Endothelial cell of umbilical vein (primary cell): ENCODE data around the gene CLIC5. TPM values are rescaled to one million over a fixed set of nuclear protein-coding genes. Genes with fewer than 3 reads are reported as not detected.

Experiments
- BruUV-seq: library from RNA; stranded (reverse); fragments of 400-500 nt; replicated peaks from 2 replicates; lab custom pipeline; 2021; lab: Mats Ljungman, UMichigan
- CTCF ChIA-PET: fragments of 300-600, 350-600 bp; sonication (Branson Sonifier 250); formaldehyde crosslinking; loops from one replicate; lab custom pipeline; 2021; ENCODE audit warnings: antibody characterized with exemption, inconsistent platforms; lab: Charles Lee
- POLR2A ChIA-PET: fragments of 300-600, 350-600 bp; sonication (Branson Sonifier 250); formaldehyde crosslinking; loops from one replicate; lab custom pipeline; 2021; ENCODE audit warnings: antibody characterized with exemption, inconsistent platforms; lab: Charles Lee
- DNase-seq: peaks from one replicate; pipeline ENCODE4 v3.0.0-alpha.2; 2011; ENCODE audit warnings: low read depth, low spot score
- FAIRE-seq: peaks from 2 replicates; lab custom pipeline; 2011; peaks lifted over from hg19 to GRCh38; lab: Jason Lieb, UNC
- H2AFZ ChIP-seq: 2 replicates; pipeline ENCODE4 v1.6.0; 2012; ENCODE audit warnings: low read depth, low read length, control low read depth, inconsistent platforms
- H3K27ac ChIP-seq: 2 replicates; pipeline ENCODE4 v1.5.1; 2011; ENCODE audit warnings: low read depth, mild to moderate bottlenecking, control low read depth, low read length, moderate library complexity; ENCODE audit not compliant: insufficient read depth
- H3K27me3 ChIP-seq, 2 experiments: 2 replicates each; pipeline versions ENCODE4 v1.6.0 to v1.6.1; 2011; ENCODE audit warnings: low read length in 2 of 2, mixed read lengths in 1 of 2; ENCODE audit not compliant: control insufficient read depth in 2 of 2, insufficient read depth in 2 of 2
- H3K36me3 ChIP-seq, 2 experiments: 2 replicates in 1 of 2; 3 replicates in 1 of 2; pipeline ENCODE4 v1.5.1; 2011; ENCODE audit warnings: low read length in 2 of 2, mild to moderate bottlenecking in 1 of 2, moderate library complexity in 1 of 2; ENCODE audit not compliant: control insufficient read depth in 2 of 2, insufficient read depth in 2 of 2; ENCODE audit errors: extremely low read depth in 1 of 2
- H3K4me1 ChIP-seq: 3 replicates; pipeline ENCODE4 v1.5.1; 2011; ENCODE audit warnings: mild to moderate bottlenecking, low read length; ENCODE audit not compliant: control insufficient read depth, insufficient read depth; ENCODE audit errors: extremely low read depth
- H3K4me2 ChIP-seq: 2 replicates; pipeline ENCODE4 v1.6.1; 2011; ENCODE audit warnings: low read length, control low read depth, mixed read lengths; ENCODE audit not compliant: insufficient read depth
- H3K4me3 ChIP-seq, 3 experiments: fragments of 200-600 bp in 1 of 3; sonication (generic), shearing (Covaris generic) in 1 of 3; replicated peaks in 1 of 3; 2 replicates each; pipeline ENCODE4 v1.5.1; 2011 to 2016; ENCODE audit warnings: control low read depth in 3 of 3, low read length in 3 of 3, mild to moderate bottlenecking in 2 of 3, inconsistent platforms in 1 of 3, low read depth in 1 of 3, moderate library complexity in 1 of 3; ENCODE audit not compliant: insufficient read depth in 1 of 3
- H3K79me2 ChIP-seq: 2 replicates; pipeline ENCODE4 v1.6.0; 2012; ENCODE audit warnings: low read length, inconsistent platforms; ENCODE audit not compliant: control insufficient read depth, insufficient read depth
- H3K9ac ChIP-seq: replicated peaks from 2 replicates; pipeline ENCODE3; 2011; ENCODE audit warnings: low read length, control low read depth; ENCODE audit not compliant: insufficient read depth; ENCODE audit errors: extremely low read depth
- H3K9me1 ChIP-seq: replicated peaks from 3 replicates; pipeline ENCODE4 v1.6.0; 2011; ENCODE audit warnings: mild to moderate bottlenecking, low read length; ENCODE audit not compliant: control insufficient read depth, insufficient read depth; ENCODE audit errors: extremely low read depth
- H3K9me3 ChIP-seq: replicated peaks from 2 replicates; pipeline ENCODE4 v1.5.1; 2012; ENCODE audit warnings: low read length, inconsistent platforms; ENCODE audit not compliant: control insufficient read depth, insufficient read depth
- H4K20me1 ChIP-seq: replicated peaks from 2 replicates; pipeline ENCODE3; 2011; ENCODE audit warnings: mild to moderate bottlenecking, low read length; ENCODE audit not compliant: control insufficient read depth, insufficient read depth; ENCODE audit errors: extremely low read depth
- CTCF ChIP-seq, 2 donors: IDR thresholded peaks; 1 replicate in 1 of 2; 2 replicates in 1 of 2; pipeline ENCODE4 v1.5.1; 2011; ENCODE audit warnings: low read length in 2 of 2, mild to moderate bottlenecking in 2 of 2, moderate library complexity in 2 of 2, control low read depth in 1 of 2, inconsistent platforms in 1 of 2, low read depth in 1 of 2; ENCODE audit not compliant: insufficient read depth in 1 of 2; ENCODE audit errors: extremely low read depth in 1 of 2
- FOS ChIP-seq: IDR thresholded peaks from 2 replicates; pipeline ENCODE4 v1.6.1; 2011; ENCODE audit warnings: mild to moderate bottlenecking, low read length, moderate library complexity, borderline replicate concordance; ENCODE audit not compliant: insufficient read depth
- GATA2 ChIP-seq: IDR thresholded peaks from 2 replicates; pipeline ENCODE4 v1.7.0; 2011; ENCODE audit warnings: low read depth, mild to moderate bottlenecking, moderate library complexity, mixed read lengths, low read length; ENCODE audit not compliant: insufficient read length, insufficient read depth
- JUN ChIP-seq: IDR thresholded peaks from 2 replicates; pipeline ENCODE4 v1.6.1; 2011; ENCODE audit warnings: borderline replicate concordance, low read depth; ENCODE audit not compliant: insufficient read length, insufficient read depth
- MYC ChIP-seq: IDR thresholded peaks from one replicate; pipeline ENCODE4 v1.6.1; 2011; ENCODE audit warnings: mild to moderate bottlenecking, low read depth, low read length
- dilution Hi-C: fragments of 300-500 bp; cut with MboI; formaldehyde crosslinking; loops from one replicate; pipeline ENCODE4 v1.15.0; 2019; ENCODE audit warnings: low sequenced_read_pairs; ENCODE audit not compliant: extremely low pct_ligation_motif_present
- intact Hi-C: fragments of 100-400 bp; cut with micrococcal nuclease; formaldehyde crosslinking; loops from one replicate; pipeline ENCODE4 v1.10.0; 2022
- polyA plus RNA-seq, 4 experiments: library from polyadenylated mRNA; depleted of rRNA in 3 of 4; stranded (reverse) in 3 of 4; unstranded in 1 of 4; fragments of >200 nt; gene quantifications; 2 replicates each; pipeline versions ENCODE4 v1.2.1 to v1.2.3, GENCODE V29; 2011 to 2012; ENCODE audit warnings: missing spikeins in 1 of 4
- total RNA-seq: library from RNA; stranded (reverse); gene quantifications from 2 replicates; pipeline ENCODE4 v1.2.3, GENCODE V29; 2021

The CLIC5 gene
- total and polyA plus RNA-seq, 2 donors (not counting 3 experiments of a cell fraction or from before 2014, with no cell fraction given): 0.07 TPM; not detected in 1

DNA sequence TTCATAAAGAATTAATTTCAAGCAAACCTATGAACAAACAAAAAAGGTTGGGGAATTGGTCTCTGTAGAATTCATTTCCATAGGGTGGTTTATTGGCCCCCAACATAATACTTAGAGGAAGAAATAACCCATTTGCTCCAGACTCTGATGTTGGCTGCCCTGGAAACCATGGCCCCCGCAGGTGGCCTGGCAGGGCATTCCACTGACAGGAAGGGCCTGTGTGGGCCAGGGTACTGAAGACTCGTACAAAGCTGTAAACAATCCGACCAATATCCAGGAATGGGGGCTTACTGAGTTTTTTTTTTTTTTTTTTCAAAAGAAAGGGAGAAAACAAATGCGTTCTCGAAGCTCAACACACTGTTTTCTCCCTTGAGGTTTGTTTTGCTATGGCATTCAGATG lies 59.5 kb downstream of the CLIC5 start:
- CTCF ChIA-PET: interaction anchor here (1.6 kb wide), 1 partner anchor 26 kb away, joined by 5 read pairs; no protein-coding TSS in a partner anchor

More for the DNA sequence above, 59.5 kb downstream of the CLIC5 start:
- no peaks in the 10 kb centered on the region for H3K27me3 ChIP-seq
- no peaks in the 10 kb centered on the region for H3K36me3 ChIP-seq
- POLR2A ChIA-PET: no interaction called here
- no peaks in the 10 kb centered on the region for H3K4me1 ChIP-seq
- FAIRE-seq (no peak), DNase-seq (no peak)
- dilution Hi-C loops (no loop called here), intact Hi-C loops (no loop called here)
- no peak overlapping the region for H3K4me3 ChIP-seq
- no TSS peak for BruUV-seq
- no peaks in the 10 kb centered on the region for H3K9me1 ChIP-seq
- TF ChIP-seq MYC (no peak), GATA2 (no peak), JUN (no peak), FOS (no peak), CTCF (IDR thresholded peaks at IDR 0.05; ENCODE audit: extremely low read depth in 1 of 2, insufficient read depth in 1 of 2, low read depth in 1 of 2, low read length in 2 of 2) (no peak)
- H3K9ac ChIP-seq: no peak overlapping the region
- H3K9me3 ChIP-seq: no peaks in the 10 kb centered on the region
- no peak overlapping the region for H3K4me2 ChIP-seq
- H3K27ac ChIP-seq: no peak overlapping the region
- H3K79me2 ChIP-seq: no peaks in the 10 kb centered on the region
- no peaks in the 10 kb centered on the region for H4K20me1 ChIP-seq
- no peak overlapping the region for H2AFZ ChIP-seq
